Neuronal stem cell (in vitro differentiated cells): ENCODE data around the gene PAQR5.

Source experiments
- DNase-seq: peaks from one replicate; pipeline ENCODE4 v3.0.0-alpha.2; 2013; ENCODE audit warnings: low spot score
- H2AFZ ChIP-seq: one replicate; pipeline ENCODE4 v1.6.1; 2013; ENCODE audit warnings: mild to moderate bottlenecking, low read length, inconsistent platforms
- H2AK5ac ChIP-seq: 2 replicates; pipeline ENCODE4 v1.6.1; 2013; ENCODE audit warnings: low read depth, mild to moderate bottlenecking, inconsistent platforms, low read length, moderate library complexity, mixed read lengths
- H2BK120ac ChIP-seq: 2 replicates; pipeline ENCODE4 v1.6.1; 2013; ENCODE audit warnings: low read depth, mild to moderate bottlenecking, inconsistent platforms, low read length, moderate library complexity, mixed read lengths
- H2BK12ac ChIP-seq: one replicate; pipeline ENCODE4 v1.6.1; 2013; ENCODE audit warnings: low read length, inconsistent platforms
- H2BK15ac ChIP-seq: 2 replicates; pipeline ENCODE4 v1.6.1; 2013; ENCODE audit warnings: mild to moderate bottlenecking, low read length, inconsistent platforms, mixed read lengths
- H2BK5ac ChIP-seq: one replicate; pipeline ENCODE4 v1.6.1; 2013; ENCODE audit warnings: inconsistent platforms, mild to moderate bottlenecking, low read length, moderate library complexity
- H3K14ac ChIP-seq: one replicate; pipeline ENCODE4 v1.6.1; 2013; ENCODE audit warnings: low read length, inconsistent platforms
- H3K18ac ChIP-seq: 2 replicates; pipeline ENCODE4 v1.6.1; 2013; ENCODE audit warnings: low read length, inconsistent platforms
- H3K23ac ChIP-seq: 2 replicates; pipeline ENCODE4 v1.6.1; 2013; ENCODE audit warnings: low read depth, mild to moderate bottlenecking, mixed read lengths, low read length, inconsistent platforms; ENCODE audit not compliant: poor library complexity
- H3K27ac ChIP-seq: replicated peaks from 3 replicates; pipeline ENCODE4 v1.5.1; 2013; ENCODE audit warnings: low read length, inconsistent platforms
- H3K27me3 ChIP-seq, 3 experiments: 2 replicates each; pipeline ENCODE4 v1.6.1; 2013; ENCODE audit warnings: low read length in 3 of 3, mild to moderate bottlenecking in 2 of 3, inconsistent platforms in 1 of 3, low read depth in 1 of 3, mixed read lengths in 1 of 3, moderate library complexity in 1 of 3; ENCODE audit not compliant: control insufficient read depth in 3 of 3, insufficient read depth in 3 of 3
- H3K36me3 ChIP-seq, 2 donors: replicated peaks in 1 of 2; 2 replicates each; pipeline ENCODE4 v1.6.1; 2013; ENCODE audit warnings: low read length in 2 of 2; ENCODE audit not compliant: control insufficient read depth in 2 of 2, insufficient read depth in 2 of 2
- H3K4ac ChIP-seq: 2 replicates; pipeline ENCODE4 v1.6.1; 2013; ENCODE audit warnings: inconsistent platforms, mild to moderate bottlenecking, low read length, moderate library complexity
- H3K4me1 ChIP-seq, 2 donors: 1 replicate in 1 of 2; 2 replicates in 1 of 2; pipeline ENCODE4 v1.6.1; 2013; ENCODE audit warnings: low read length in 2 of 2, low read depth in 1 of 2; ENCODE audit not compliant: control insufficient read depth in 2 of 2, insufficient read depth in 1 of 2
- H3K4me2 ChIP-seq: one replicate; pipeline ENCODE4 v1.6.1; 2013; ENCODE audit warnings: mild to moderate bottlenecking, low read length, inconsistent platforms; ENCODE audit not compliant: insufficient read depth, poor library complexity, severe bottlenecking
- H3K4me3 ChIP-seq, 2 donors: 2 replicates each; pipeline ENCODE4 v1.5.1; 2013; ENCODE audit warnings: low read length in 2 of 2, mild to moderate bottlenecking in 2 of 2, inconsistent platforms in 1 of 2, moderate library complexity in 1 of 2
- H3K79me1 ChIP-seq: one replicate; pipeline ENCODE4 v1.6.1; 2013; ENCODE audit warnings: low read depth, mild to moderate bottlenecking, inconsistent platforms, low read length, moderate library complexity
- H3K9ac ChIP-seq: one replicate; pipeline ENCODE4 v1.6.1; 2013; ENCODE audit warnings: mild to moderate bottlenecking, low read depth, low read length, inconsistent platforms; ENCODE audit not compliant: poor library complexity
- H3K9me3 ChIP-seq, 2 donors: replicated peaks in 1 of 2; 2 replicates each; pipeline versions ENCODE3 to v1.6.1; 2013; ENCODE audit warnings: low read length in 2 of 2, mild to moderate bottlenecking in 2 of 2, inconsistent platforms in 1 of 2, low read depth in 1 of 2, mixed read lengths in 1 of 2, moderate library complexity in 1 of 2; ENCODE audit not compliant: control insufficient read depth in 2 of 2, insufficient read depth in 1 of 2
- H4K8ac ChIP-seq: one replicate; pipeline ENCODE4 v1.6.1; 2013; ENCODE audit warnings: low read depth, mild to moderate bottlenecking, inconsistent platforms, low read length, moderate library complexity
- H4K91ac ChIP-seq: one replicate; pipeline ENCODE4 v1.6.1; 2013; ENCODE audit warnings: low read length, low read depth, mild to moderate bottlenecking, inconsistent platforms; ENCODE audit not compliant: poor library complexity
- WGBS, 2 donors: extraction: QIAGEN DNeasy Blood & Tissue Kit; methylation state at CpG; one replicate each; pipeline ENCODE4 v1.1.7; 2013; ENCODE audit warnings: missing lambda C conversion rate in 2 of 2, mixed read lengths in 1 of 2; ENCODE audit not compliant: insufficient read length in 2 of 2, insufficient replicate concordance in 1 of 2; ENCODE audit errors: extremely low coverage in 2 of 2; 5-methylcytosine and 5-hydroxymethylcytosine counted together

PAQR5 gene

GRCh38 chr15:69313432-69314000 lies 14.8 kb downstream of the PAQR5 start:
- no peak overlapping the region for H3K27ac ChIP-seq
- H3K27me3 ChIP-seq = peaks cover 0 to 50% (median 0%) of the 10 kb centered on the region in 3 experiments
- H3K36me3 ChIP-seq = no peaks in the 10 kb centered on the region
- H4K8ac ChIP-seq = no peak overlapping the region
- no peak overlapping the region for H3K4me2 ChIP-seq
- no peak overlapping the region for H3K4me3 ChIP-seq
- no peak overlapping the region for H4K91ac ChIP-seq
- WGBS, 2 donors = no CpG with 5 or more reads among the region's 8 CpGs
- no peak overlapping the region for H2BK15ac ChIP-seq
- no peaks in the 10 kb centered on the region for H3K9me3 ChIP-seq
- no peak overlapping the region for H3K4ac ChIP-seq
- H2BK12ac ChIP-seq = peak overlapping the region; percentile 35
- H3K9ac ChIP-seq = no peak overlapping the region
- DNase-seq = no peak
- H3K14ac ChIP-seq = no peak overlapping the region
- no peak overlapping the region for H2BK120ac ChIP-seq
- H3K23ac ChIP-seq = no peak overlapping the region
- H3K79me1 ChIP-seq = no peaks in the 10 kb centered on the region
- H3K18ac ChIP-seq = no peak overlapping the region
- H2AK5ac ChIP-seq = peak overlapping the region; percentile 43
- H2BK5ac ChIP-seq = no peak overlapping the region
- H2AFZ ChIP-seq = no peak overlapping the region
- H3K4me1 ChIP-seq = peaks cover 0 to 3% of the 10 kb centered on the region in 2 donors

- Histone ChIP-seq H3K4me2 (no peak overlapping the region), H3K4me1 (peaks cover 0 to 3% of the 10 kb centered on the region in 2 donors), H3K9me3 (no peaks in the 10 kb centered on the region), H3K14ac (no peak overlapping the region), H3K36me3 (no peaks in the 10 kb centered on the region), H3K4me3 (no peak overlapping the region), H4K8ac (no peak overlapping the region), H3K79me1 (no peaks in the 10 kb centered on the region), H4K91ac (no peak overlapping the region), H3K27me3 (peaks cover 0 to 50% (median 0%) of the 10 kb centered on the region in 3 experiments), H3K23ac (no peak overlapping the region), H3K9ac (no peak overlapping the region), H2AK5ac (no peak overlapping the region), H3K18ac (no peak overlapping the region), H3K27ac (no peak overlapping the region), H2BK120ac (no peak overlapping the region), H2BK15ac (no peak overlapping the region), H3K4ac (no peak overlapping the region), H2AFZ (no peak overlapping the region), H2BK12ac (no peak overlapping the region), H2BK5ac (no peak overlapping the region)
- DNase-seq = no peak
- no CpG with 5 or more reads among the region's 6 CpGs for WGBS, 2 donors
These were observed 15.4 kb downstream of the PAQR5 start for GRCh38 chr15:69314131-69314530.

GRCh38 chr15:69314736-69315135 lies 16.0 kb downstream of the PAQR5 start:
- H4K91ac ChIP-seq = no peak overlapping the region
- no CpG with 5 or more reads among the region's 8 CpGs for WGBS, 2 donors
- no peak overlapping the region for H3K23ac ChIP-seq
- H2AK5ac ChIP-seq = peak overlapping the region; percentile 51
- H3K4me1 ChIP-seq = peaks cover 0 to 3% of the 10 kb centered on the region in 2 donors
- no peaks in the 10 kb centered on the region for H3K9me3 ChIP-seq
- no peak for DNase-seq
- no peak overlapping the region for H2BK12ac ChIP-seq
- H3K4me2 ChIP-seq = no peak overlapping the region
- H2BK5ac ChIP-seq = no peak overlapping the region
- H4K8ac ChIP-seq = no peak overlapping the region
- no peaks in the 10 kb centered on the region for H3K36me3 ChIP-seq
- peaks cover 0 to 54% (median 0%) of the 10 kb centered on the region in 3 experiments for H3K27me3 ChIP-seq
- H3K18ac ChIP-seq = no peak overlapping the region
- H2AFZ ChIP-seq = no peak overlapping the region
- no peak overlapping the region for H3K14ac ChIP-seq
- H3K4me3 ChIP-seq = no peak overlapping the region
- no peak overlapping the region for H2BK15ac ChIP-seq
- H3K9ac ChIP-seq = no peak overlapping the region
- no peak overlapping the region for H2BK120ac ChIP-seq
- no peaks in the 10 kb centered on the region for H3K79me1 ChIP-seq
- no peak overlapping the region for H3K4ac ChIP-seq
- no peak overlapping the region for H3K27ac ChIP-seq

- no peak for DNase-seq
- Histone ChIP-seq H3K23ac (no peak overlapping the region), H2AK5ac (no peak overlapping the region), H3K79me1 (no peaks in the 10 kb centered on the region), H2AFZ (no peak overlapping the region), H3K4me1 (peaks cover 0 to 3% of the 10 kb centered on the region in 2 donors), H3K18ac (no peak overlapping the region), H3K4ac (no peak overlapping the region), H4K8ac (no peak overlapping the region), H3K14ac (no peak overlapping the region), H3K4me3 (no peak overlapping the region), H3K4me2 (no peak overlapping the region), H2BK120ac (no peak overlapping the region), H3K9me3 (no peaks in the 10 kb centered on the region), H4K91ac (no peak overlapping the region), H2BK5ac (no peak overlapping the region), H3K27ac (no peak overlapping the region), H2BK15ac (no peak overlapping the region), H2BK12ac (no peak overlapping the region), H3K36me3 (no peaks in the 10 kb centered on the region), H3K9ac (no peak overlapping the region), H3K27me3 (peaks cover 0 to 58% (median 0%) of the 10 kb centered on the region in 3 experiments)
- no CpG with 5 or more reads among the region's 9 CpGs for WGBS, 2 donors
These were observed 16.8 kb downstream of the PAQR5 start for GRCh38 chr15:69315402-69316110.
